Activated CD8-positive, alpha-beta memory T cell treated with anti-CD3 and anti-CD28 coated beads, Interleukin-2, amount 50 U/mL, for 48 hours (primary cell): ENCODE measurements around the gene PLBD2.

ENCODE experiments used
- DNase-seq: peaks from one replicate; pipeline ENCODE4 v3.0.0-alpha.2; 2020

Gene PLBD2

DNA sequence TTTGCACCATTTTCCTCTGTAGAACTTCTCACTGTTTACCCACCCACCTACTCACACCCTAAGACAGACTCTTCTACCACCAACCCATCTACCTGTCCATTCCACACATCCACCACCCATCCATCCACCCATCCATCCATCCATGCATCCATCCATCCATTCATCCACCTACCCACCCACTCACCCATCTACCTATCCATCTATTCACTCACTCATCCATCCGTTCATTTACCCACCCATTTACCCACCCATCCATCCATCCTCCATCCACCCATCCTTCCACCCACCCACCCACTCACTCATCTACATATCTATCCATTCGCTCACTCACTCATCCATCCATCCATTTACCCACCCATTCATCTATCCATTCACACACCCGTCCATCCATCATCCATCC, 15.1 kb downstream of the PLBD2 start:
- no peak for DNase-seq

DNA sequence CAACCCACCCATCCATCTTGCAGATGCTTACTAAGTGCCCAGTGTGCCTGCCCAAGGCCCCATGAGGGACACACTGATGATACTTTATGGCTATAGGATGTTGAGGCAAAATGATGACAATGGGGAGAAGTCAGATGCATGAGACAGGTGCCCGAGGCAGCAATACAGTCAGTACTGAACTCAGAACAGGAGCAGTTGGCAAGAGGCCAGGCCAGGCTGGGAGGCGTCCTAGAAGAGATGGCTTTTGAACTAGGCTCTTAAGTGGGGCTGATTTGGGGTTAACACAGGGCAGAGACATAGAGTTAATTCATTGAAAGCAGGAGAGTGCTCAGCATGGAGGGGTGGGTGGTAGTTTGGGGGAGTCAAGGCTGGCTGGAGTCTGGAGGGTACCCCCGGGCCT, 15.6 kb downstream of the PLBD2 start:
- no peak for DNase-seq

DNA sequence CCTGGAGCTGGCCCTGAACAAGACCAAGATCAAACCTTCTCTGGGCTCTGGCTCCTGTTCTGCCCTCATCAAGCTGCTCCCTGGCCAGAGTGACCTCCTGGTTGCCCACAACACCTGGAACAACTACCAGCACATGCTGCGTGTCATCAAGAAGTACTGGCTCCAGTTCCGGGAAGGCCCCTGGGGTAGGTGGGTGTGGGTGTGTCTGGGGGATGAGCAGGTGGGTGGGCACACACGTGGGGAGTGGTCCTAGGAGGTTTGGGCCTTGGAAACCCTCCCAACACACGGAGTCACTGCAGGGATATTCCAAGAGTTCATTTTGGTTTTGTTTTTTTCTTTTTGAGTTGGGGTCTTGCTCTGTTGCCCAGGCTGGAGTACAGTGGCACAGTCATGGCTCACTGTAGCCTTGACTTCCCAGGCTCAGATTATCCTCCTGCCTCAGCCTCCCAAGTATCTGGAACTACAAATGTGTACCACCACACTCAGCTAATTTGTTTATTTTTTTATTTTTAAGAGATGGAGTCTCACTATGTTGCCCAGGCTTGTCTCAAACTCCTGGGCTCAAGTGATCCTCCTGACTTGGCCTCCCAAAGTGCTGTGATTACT, 16.5 kb downstream of the PLBD2 start:
- no peak for DNase-seq

DNA sequence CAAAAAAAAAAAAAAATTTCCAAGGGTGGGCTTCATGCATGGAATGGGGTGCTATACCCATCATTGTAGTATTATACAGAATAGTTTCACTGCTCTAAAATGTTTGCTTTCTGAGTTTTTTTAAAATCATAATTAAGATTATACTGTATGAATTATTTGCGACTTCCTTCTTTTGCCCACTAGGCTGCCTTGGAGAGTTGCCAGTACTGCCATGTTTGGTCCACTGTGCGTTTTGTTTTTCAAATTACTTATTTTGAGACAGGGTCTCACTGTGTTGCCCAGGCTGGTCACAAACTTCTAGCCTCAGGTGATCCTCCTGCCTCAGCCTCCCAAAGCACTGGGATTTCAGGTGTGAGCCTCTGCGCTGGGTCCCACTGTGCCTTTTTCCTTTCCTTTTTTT, 19.9 kb downstream of the PLBD2 start:
- no peak for DNase-seq

DNA sequence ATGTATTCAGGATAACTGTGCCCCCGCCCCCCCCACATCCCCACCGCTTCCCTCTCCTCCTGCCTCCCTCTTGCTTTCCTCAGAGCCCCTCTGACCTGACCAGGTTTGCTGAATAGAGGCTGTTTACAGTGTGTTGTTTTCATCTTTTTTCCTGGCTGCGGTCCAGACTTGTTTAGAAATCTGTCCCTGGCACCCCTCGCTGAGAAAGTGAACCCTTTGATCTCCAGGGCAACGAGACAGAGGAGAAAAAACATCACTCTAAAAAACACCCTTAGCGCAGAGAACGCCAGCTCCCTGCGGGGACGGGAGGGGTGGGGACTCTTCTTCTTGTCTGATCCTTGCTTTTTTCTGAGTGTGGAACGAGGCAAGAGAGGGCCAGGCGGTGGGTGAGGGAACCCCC, 22.8 kb downstream of the PLBD2 start:
- DNase-seq = no peak

DNA sequence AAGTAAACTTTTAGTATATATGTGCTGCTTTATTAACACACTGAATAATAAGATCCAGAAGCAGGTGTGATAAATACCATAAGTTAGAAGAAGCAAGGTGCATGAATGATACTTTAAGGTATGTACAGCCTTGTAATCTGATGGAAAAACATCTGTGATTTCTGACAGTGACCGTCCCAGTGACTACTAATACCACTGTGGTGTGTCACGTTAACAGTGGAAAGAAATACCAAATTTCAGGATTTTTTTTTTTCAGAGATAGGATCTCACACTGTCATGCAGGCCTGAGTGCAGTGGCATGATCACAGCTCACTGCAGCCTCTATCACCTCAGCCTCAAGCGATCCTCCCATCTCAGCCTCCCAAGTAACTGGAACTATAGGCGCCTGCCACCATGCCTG, 23.8 kb downstream of the PLBD2 start:
- DNase-seq = no peak

DNA sequence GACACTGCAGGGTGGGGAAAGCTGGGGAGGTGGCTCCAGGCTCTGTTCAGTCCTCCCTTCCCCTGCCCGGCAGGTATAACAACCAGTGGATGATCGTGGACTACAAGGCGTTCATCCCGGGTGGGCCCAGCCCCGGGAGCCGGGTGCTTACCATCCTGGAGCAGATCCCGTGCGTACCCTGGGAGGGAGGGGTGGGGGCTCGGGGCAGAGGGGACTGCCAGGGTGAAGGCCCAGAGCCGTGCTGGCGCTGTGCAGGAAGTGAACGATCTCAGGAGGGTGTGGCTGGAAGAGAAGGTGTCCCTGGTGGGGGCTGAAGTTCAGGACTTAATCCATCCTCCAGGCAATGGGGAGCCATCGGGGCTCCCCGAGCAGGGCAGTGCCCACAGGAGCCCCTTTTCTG, 26.4 kb downstream of the PLBD2 start:
- DNase-seq = no peak

DNA sequence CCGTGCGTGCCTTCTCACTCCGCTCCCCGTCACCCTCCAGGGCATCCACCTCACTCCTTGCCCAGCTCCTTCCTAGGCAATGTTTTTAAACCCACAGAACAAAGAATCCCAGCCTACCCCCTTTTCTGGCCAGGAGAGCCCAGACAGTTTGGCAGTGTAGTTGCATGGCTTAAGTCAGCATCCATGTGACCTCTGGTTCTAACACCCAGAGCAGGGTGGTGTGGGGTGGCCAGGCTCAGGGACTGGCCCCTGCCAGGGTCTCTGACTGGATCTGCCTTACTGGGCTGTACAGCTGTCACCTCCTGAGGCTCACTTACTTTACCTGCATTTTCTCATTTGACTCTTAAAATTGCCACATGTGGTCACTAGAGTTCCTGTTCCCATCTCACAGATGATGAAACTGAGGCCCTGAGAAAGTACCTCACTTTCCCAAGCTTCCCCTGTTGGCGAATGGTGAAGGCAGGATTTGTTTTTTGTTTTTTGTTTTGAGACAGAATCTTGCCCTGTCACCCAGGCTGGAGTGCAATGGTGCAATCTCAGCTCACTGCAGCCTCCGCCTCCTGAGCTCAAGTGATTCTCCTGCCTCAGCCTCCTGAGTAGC, 27.0 kb downstream of the PLBD2 start:
- no peak for DNase-seq

DNA sequence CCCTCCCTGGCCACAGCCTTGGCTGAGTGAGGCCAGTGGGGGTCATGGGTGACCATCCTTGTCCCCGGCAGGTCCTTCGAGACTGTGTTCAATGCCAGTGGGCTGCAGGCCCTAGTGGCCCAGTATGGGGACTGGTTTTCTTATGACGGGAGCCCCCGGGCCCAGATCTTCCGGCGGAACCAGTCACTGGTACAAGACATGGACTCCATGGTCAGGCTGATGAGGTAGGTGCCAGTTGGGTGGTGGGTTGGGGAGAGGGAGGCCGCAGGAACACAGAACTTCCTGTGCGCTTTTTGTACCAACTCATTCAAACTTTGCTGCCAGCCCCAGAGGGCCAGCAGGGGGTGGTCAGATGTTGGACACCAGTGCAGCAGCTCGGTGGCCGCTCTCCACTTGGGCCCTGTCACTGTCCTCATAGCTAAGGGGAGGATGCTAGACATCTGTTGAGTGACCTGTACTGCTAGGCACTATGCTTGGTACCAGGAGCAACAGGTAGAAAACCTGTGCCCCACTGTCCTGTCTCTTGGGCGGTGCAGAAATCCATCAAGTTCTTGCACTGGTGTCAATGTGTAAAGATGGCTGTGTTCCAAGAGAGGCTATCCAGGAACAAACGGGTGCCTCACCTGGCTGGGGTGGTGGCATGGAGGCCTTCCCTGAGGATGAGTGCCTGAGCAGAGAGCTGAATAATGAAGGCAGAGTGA, 28.6 kb downstream of the PLBD2 start:
- DNase-seq = no peak

DNA sequence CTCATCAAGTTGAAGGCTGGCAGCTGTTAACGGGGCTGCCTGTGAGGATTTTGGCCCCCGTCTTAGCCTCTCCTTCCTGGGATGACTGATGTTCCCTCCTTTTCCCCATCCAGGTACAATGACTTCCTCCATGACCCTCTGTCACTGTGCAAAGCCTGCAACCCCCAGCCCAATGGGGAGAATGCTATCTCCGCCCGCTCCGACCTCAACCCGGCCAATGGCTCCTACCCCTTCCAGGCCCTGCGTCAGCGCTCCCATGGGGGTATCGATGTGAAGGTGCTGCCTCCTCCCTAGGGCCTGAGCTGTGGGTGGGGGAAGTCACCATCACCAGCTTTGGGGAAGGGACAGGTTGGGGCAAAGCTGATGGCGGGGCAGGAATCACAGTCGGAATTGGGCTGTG, 29.2 kb downstream of the PLBD2 start:
- DNase-seq = no peak

DNA sequence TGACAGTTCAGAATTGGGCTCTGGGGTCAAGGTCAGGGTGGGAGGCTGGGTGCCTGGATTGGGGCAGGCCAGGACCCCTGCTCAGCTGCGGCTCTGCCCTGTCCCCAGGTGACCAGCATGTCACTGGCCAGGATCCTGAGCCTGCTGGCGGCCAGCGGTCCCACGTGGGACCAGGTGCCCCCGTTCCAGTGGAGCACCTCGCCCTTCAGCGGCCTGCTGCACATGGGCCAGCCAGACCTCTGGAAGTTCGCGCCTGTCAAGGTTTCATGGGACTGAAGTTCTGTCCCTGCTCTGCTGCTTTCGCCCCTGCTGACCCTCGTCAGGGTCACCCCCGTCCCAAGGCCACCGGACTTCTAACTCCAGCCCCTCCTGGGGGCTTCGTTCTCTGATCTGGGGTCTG, 30.0 kb downstream of the PLBD2 start:
- DNase-seq = no peak

DNA sequence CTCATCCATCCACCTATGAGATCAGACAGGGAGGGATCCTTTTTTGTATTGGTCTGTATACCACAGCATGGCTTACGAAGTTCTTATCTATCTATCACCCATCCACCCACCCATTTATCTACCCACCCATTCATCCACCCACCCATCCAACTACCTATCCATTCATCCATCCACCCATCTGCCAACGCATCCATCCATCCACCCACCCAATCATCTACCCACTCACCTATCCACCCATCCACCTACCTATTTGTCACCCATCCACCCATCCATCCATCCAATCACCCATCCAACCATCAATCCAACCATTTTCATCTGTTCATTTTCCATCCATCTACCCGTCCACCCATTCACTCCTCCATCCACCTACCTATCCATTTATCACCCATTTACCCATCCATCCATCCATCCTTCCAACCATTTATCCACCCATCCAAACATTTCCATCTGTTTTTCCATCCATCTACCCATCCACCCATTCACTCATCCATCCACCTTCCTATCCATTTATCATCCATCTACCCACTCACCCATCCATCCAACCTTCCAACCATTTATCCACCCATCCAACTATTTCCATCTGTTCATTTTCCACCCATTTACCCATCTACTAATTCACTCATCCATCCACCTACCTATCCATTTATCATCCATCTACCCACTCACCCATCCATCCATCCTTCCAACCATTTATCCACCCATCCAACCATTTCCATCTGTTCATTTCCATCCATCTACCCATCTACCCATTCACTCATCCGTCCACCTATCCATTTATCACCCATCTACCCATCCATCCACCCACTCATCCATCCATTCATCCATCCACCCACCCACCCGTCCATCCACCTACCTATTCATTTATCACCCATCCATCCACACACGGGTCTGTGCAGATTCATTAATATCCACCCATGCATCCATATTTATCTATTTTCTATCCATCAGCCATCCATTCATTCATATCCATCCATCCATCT, 32.0 kb downstream of the PLBD2 start:
- DNase-seq = no peak

DNA sequence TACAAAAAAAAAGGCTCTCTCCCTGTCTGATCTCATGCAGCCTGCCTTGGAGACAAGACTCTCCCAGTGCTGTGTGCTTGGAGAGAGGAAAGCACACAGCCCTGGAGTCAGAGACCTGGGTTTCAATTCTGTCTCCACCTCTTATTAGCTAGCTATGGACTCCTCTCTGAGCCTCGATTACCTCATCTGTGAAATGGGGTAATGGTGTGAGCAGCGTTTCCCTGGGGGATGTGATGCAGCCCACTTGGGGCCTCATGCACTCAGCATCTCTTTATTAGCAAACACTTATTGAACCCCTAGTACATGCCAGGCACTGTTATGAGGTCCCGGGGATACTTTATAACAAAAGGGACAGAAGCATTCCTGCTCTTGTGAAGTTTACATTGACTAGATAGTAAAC, 32.8 kb downstream of the PLBD2 start:
- DNase-seq = no peak

DNA sequence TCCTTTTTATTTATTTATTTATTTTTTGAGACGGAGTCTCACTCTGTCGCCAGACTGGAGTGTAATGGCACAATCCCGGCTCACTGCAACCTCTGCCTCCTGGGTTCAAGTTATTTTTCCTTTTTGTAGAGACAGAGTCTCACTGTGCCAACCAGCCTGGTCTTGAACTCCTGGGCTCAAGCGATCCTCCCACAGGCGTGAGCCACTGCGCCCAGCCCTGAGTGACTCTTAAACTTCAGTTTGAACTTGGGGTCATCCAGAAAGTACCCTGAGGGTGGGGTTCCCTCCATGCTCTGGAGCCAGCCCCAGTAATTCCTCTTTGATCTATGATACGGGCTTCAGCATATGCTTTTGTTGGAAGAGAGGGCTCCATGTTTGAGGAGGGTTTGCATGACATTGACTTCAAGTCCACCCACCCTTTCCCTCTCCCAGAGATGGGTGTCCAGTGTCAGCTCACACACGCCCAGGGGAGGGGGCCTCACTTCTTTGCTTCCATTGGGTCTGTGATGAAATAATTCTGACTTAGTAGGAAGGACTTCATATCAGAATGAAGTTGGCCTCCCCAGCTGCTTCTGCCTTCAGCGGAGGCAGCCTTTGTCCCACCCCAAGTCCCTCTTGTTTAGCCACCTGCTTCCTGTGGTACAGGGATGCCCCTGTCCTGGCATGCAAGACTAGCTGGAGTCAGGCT, 33.4 kb downstream of the PLBD2 start:
- no peak for DNase-seq

DNA sequence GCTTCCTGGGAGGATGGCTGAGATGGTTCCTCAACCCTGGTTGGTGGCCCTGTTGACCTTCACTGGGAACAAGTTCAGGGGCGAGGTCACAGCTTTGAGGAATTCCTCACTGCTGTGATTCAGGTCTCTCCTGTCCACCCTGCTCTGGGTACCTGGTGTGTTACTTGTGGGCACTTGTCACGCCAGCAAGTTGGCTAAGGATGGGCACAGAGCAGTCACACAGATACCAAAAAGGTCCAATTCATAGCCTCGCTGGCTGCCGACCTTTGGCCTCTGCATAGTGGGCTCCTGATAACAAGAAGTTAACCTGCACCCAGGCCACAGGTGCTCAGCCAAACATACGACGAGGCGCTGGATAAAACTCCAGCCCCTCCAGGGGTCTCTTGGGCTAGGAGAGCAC, 34.1 kb downstream of the PLBD2 start:
- no peak for DNase-seq

DNA sequence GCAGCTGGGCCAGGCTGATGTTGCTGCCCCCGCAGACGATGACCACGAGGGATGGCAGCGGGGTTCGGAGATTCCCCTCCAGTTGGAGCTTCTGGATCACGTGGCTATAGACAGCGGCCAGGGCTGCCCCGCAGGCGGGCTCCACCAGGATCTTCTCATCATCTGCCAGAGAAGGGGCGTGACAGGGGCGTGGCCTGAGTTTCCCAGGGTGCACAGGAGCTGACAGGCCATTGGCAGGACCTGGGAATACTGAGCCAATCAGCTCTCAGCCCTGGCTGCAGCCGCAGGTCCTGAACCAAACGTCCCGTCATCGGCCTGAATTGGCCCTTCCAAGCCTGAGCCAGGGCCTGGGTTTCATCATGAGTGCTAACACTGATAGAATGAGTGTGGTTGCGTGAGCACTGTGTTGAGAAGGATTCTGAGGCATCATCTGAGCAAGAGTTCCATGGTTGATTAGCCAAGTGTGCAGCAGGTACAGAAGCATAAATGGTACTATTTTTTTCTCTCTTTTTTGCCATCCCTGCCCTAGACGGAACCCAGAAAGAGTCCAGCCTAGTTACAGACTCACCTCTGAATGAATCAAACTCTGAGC, 34.7 kb downstream of the PLBD2 start:
- DNase-seq = no peak

DNA sequence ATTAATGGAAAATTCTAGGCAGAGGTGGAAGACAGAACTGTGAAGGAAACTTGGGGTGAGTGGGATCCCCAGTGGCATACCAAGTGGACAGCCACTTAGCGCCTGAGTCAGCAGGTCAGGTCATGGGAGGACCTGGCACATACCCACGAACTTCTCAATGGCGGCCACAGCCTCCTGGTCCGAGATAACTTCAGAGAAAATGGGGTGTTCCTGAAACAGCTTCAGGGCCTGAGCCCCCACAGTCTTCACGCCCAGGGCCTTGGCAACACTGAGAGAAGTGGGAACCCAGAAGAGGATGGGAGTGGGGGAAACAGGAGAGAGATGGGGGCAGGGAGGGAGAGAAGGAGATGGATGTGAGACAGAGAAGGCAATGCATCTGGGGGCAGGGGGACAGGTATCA, 35.4 kb downstream of the PLBD2 start:
- no peak for DNase-seq

DNA sequence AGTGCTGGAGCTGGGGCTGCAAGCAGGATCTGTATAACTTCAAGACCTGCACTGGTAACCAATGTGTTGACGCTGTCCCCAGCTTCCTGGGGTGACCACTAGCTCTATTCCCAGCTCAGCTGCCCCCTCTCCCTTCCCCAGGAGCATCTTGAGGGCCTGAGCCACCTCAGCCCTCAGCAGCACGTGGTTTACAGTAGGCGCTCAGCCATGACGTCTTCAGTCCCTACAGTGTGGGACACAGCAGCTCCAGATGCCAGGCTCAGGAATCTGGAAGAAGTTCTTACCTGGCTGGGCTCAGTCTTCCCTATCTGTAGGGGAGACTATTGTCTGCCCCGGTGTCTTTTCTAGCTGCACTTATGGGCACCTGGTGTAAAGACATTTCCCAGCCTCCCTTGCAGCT, 36.7 kb downstream of the PLBD2 start:
- no peak for DNase-seq

DNA sequence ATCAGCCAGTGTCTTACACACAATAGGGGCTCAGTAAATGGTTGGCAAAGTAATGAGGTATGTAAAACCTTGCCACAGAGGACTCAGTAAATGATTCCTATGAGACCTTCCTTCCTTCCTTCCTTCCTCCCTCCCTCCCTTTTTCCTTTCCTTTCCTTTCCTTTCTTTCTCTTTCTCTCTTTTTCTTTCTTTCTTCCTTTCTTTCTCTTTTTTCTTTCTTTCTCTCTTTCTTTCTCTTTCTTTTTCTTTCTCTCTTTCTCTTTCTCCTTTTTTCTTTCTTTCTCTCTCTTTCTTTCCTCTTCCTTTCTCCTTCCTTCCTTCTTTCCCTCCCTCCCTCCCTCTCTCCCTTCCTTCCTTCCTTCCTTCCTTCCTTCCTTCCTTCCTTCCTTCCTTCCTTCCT, 37.8 kb downstream of the PLBD2 start:
- DNase-seq = no peak

DNA sequence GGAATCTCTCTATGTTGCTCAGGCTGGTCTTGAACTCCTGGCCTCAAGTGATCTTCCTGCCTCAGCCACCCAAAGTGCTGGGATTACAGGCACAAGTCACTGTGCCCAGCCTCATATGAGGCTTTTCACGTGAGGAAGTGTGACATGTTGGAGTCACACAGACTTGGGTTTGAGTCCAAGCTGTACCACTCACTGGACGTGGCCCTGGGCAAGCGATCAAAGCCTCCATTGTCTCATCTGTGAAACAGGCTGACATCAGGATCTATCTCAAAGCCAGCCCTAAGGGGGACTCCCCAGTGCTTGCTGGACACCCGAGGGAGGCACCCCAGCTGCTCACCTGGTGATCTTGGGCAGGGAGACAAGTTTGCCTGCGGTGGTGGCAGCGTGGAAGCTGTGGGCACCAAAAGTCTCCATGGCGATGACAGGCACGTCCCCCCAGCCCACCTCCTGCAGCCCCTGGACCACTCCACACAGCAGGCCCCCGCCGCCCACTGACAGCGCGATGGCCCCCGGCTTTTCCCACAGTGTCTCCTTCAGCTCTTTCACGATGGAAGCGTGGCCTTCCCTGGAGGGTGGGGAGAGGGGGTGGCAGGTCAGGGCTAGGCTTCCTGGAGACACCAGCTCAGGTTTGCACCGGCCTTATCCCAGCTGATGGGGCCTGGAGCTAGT, 38.6 kb downstream of the PLBD2 start:
- DNase-seq = no peak

DNA sequence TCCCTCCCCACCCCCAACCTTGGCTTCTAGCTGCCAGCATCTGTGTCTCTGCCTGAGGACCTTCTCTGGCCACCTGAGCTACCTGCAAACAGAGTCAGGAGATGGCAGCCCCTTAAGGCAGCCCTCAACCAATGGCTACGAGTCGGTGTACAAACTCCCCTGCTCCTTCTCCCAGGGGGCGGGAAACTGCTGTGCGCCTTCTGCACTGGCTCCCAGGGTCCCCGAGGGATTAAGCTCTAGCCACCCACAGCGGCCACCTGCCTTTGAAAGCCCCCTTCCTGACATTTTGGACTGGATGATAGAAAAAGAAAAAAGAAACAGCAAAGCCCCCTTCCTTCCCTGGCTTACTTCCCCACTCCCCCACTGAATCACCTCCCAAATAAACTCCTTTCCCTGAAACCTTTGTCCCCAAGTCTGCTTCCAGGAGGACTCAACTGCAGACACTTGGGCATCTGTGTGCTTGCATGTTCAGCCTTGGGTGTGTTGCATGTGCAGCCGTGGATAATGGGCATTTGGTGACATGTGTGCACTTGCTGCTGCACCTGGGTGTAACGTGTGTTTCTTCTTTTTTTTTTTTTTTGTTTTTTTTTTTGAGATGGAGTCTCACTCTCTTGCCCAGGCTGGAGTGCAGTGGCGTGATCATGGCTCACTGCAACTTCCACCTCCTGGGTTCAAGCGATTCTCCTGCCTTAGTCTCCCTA, 39.3 kb downstream of the PLBD2 start:
- DNase-seq = no peak
